ENCODE results near the gene MTO1.
A peak's percentile ranks its signal among the peaks of the same experiment; 100 is the strongest.
"Not testable (repeated sequence)": the region's sequence is repeated elsewhere in the genome, so short reads cannot be mapped to it uniquely, and the experiment has no call there.

MTO1 gene, protein sequence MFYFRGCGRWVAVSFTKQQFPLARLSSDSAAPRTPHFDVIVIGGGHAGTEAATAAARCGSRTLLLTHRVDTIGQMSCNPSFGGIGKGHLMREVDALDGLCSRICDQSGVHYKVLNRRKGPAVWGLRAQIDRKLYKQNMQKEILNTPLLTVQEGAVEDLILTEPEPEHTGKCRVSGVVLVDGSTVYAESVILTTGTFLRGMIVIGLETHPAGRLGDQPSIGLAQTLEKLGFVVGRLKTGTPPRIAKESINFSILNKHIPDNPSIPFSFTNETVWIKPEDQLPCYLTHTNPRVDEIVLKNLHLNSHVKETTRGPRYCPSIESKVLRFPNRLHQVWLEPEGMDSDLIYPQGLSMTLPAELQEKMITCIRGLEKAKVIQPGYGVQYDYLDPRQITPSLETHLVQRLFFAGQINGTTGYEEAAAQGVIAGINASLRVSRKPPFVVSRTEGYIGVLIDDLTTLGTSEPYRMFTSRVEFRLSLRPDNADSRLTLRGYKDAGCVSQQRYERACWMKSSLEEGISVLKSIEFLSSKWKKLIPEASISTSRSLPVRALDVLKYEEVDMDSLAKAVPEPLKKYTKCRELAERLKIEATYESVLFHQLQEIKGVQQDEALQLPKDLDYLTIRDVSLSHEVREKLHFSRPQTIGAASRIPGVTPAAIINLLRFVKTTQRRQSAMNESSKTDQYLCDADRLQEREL

DNA sequence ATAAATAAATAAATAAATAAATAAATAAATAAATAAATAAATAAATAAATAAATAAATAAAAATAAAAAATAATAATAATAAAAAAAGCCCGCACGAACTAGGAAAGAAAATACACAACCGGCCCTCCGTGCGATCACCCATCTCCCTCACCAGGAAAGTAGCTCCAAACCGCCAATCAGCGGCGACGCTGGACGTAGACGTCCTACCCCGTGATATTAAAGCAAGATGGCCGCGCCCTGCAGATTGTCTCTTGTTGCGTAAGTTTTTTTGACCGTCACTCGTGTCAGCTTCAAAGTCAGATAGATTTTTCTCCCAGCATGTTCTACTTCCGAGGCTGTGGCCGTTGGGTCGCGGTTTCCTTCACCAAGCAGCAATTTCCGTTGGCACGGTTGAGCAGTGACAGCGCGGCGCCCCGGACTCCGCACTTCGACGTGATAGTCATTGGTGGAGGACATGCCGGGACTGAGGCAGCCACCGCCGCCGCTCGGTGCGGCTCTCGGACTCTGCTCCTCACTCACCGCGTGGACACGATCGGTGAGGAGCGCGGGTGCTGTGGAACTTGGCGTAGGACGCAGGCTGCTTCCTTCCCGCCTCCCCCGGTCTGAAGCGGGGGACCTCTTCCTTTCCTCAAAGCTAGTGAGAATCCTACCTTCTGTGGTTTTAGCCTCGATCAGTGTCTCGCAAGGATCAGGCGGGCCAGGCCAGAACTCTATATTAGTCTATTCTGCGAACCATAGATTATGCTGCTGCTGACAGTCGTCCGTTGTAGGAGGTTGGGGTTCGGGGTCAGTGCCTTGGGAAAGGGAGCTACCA, at the start of gene MTO1:
TSS of gene MTO1 (plus strand) at position 201 of the 814 bp plus-strand sequence. CDS start at position 319, 118 bp downstream.
- peak; percentile 88 for DNase-seq (ENCODE audit: low spot score)

- no peak for DNase-seq (ENCODE audit: low spot score)
These were observed 48.4 kb upstream of the MTO1 start for GRCh38 chr6:73413102-73413501.

DNA sequence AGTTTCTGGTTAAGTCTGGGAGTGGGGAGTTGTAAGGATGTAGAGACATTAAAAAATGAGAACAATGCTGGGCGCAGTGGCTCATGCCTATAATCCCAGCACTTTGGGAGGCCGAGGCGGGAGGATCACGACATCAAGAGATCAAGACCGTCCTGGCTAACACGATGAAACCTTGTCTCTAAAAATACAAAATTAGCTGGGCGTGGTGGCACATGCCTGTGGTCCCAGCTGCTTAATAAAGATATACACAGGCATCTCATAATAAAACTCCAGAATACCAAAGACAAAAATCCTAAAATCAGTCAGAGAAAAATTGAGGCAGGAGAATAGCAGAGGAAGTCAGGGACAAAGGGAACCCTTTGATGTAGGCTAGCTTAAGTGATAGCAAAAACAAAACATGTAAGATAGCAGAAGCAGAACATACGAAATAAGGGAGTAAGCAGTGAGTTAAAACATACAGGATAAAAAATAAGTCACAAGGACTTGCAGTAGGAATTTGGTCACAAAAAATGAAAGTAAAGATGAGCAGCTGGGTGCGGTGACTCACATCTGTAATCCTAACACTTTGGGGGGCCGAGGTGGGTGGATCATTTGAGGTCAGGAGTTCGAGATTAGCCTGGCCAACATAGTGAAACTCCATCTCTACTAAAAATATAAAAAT, 43.3 kb upstream of the MTO1 start:
- no peak for DNase-seq (ENCODE audit: low spot score)

- no peak for DNase-seq (ENCODE audit: low spot score)
These were observed 40.0 kb upstream of the MTO1 start for GRCh38 chr6:73421534-73421933.

- DNase-seq (ENCODE audit: low spot score) = no peak
These were observed 26.3 kb upstream of the MTO1 start for GRCh38 chr6:73435236-73435635.

DNA sequence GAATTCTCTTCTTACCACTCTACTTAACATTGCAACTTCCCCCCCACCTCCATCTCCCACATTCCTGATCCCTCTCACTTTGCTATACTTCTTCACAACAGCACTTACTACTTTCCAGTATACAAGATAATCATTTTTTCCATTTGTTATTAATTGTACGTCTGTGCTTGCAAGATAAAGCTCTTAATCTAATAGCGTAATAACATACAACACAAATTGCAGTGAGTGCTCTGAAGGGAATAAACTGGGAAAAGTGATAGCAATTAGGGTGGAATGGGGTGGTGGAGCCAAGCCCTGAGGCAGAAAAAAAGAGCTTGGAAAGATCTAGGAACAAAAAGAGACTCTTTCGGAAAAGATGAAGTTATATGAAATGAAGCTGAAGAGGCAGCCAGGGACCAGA, 18.0 kb upstream of the MTO1 start:
- DNase-seq (ENCODE audit: low spot score) = no peak

GRCh38 chr6:73451223-73452106, 10.1 kb upstream of the MTO1 start:
- DNase-seq (ENCODE audit: low spot score) = peak; percentile 85

DNA sequence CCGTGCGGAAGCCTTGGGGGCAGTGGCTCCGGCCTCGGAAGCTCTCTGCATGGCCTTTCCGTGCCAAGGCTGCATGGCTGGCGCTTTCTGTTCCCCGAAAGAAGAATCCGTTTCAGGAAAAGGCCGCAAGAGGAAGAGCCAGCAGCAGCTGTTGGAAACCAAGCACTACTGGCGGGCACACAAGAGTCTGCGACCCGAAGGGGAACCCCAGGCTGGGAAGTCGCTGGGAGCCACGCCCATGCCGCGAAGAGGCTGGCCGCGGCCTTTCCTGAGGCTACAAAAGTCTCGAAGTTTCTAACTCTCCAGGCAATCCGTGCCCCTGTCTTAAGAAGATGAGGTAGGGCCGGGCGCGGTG, 9.5 kb upstream of the MTO1 start, which contains the start of gene CGAS:
TSS of gene CGAS (minus strand) at position 191 of the 355 bp plus-strand sequence. CDS start at position 75, 116 bp downstream.
- no peak for DNase-seq (ENCODE audit: low spot score)

GRCh38 chr6:73455865-73456629, 5.5 kb upstream of the MTO1 start:
- no peak for DNase-seq (ENCODE audit: low spot score)

GRCh38 chr6:73459474-73459873, 2.1 kb upstream of the MTO1 start:
- DNase-seq (ENCODE audit: low spot score) = not testable (repeated sequence)

DNA sequence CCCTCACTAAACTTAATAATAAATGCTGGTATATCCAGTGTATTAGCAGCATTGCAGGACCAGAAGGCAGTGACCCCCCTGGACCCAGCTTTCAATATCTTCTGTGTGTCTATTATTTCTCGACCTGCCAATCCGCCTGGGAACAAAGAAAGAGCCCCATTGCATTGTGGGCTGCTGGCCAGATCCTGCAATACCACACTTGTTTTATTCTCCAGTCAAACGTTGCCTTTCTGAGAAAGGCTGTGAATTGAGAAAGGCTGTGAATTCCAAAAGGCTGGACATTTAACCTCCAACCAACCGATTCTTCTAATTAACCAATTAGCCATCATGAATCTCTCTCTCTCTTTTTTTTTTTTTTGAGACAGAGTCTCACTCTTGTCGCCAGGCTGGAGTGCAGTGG, 1.5 kb upstream of the MTO1 start:
- DNase-seq (ENCODE audit: low spot score) = no peak

DNA sequence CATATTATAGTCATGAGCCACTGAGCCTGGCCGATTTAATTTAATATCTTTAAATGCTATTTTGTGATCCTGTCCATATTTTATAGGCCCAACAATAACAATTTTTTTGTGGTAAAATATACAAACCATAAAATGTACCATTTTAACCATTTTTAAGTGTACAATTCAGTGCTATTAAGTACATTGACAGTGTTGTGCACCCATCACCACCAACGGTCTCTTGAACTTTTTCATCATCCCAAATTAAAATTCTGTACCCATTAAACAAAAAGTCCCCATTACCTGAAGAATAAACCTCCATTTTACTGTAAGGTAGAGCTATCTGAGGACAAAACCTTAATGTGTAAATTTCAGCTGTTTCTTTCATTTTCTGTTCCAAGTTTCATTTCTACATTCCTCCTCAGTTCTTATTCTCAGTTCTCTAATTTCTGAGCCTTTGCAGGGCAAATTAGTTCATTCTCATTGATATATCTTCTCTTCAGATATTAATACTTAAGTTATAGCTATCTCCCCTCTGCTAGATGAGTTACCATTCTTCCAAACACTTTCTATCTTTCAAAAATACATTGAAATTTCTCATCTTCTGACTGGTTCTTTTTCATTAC, 10.3 kb downstream of the MTO1 start:
- DNase-seq (ENCODE audit: low spot score) = no peak

DNA sequence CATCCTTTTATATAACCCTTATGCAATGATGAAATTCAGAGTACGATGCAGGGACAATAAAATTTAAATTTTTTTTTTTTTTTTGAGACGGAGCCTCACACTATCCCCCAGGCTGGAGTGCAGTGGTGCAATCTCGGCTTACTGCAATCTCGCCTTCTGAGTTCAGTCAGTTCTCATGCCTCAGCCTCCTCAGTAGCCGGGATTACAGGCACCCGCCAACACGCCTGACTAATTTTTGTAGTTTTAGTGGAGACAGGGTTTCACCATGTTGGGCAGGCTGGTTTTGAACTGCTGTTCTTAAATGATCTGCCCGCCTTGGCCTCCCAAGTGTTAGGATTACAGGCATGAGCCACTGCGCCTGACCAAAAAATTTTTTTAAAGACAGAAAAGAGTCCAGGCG, 15.2 kb downstream of the MTO1 start:
- no peak for DNase-seq (ENCODE audit: low spot score)

GRCh38 chr6:73477407-73477806, 15.9 kb downstream of the MTO1 start:
- DNase-seq (ENCODE audit: low spot score) = no peak

DNA sequence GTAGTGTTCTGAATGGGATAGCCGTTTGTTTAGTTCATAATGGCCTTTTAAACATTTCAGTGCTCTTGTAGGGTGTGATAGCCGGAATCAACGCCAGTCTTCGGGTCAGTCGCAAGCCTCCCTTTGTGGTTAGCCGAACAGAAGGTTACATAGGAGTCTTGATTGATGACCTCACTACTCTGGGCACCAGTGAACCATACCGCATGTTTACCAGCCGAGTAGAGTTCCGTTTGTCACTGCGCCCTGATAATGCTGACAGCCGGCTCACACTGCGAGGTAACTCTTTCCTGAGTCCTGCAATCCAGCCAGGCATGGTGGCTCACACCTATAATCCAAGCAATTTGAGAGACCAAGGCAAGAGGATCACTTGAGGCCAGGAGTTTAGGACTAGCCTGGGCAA, 20.4 kb downstream of the MTO1 start:
- DNase-seq (ENCODE audit: low spot score) = no peak

- DNase-seq (ENCODE audit: low spot score) = no peak
These were observed 22.9 kb downstream of the MTO1 start for GRCh38 chr6:73484438-73484837.

- no peak for DNase-seq (ENCODE audit: low spot score)
These were observed 25.9 kb downstream of the MTO1 start for GRCh38 chr6:73487473-73487872.

DNA sequence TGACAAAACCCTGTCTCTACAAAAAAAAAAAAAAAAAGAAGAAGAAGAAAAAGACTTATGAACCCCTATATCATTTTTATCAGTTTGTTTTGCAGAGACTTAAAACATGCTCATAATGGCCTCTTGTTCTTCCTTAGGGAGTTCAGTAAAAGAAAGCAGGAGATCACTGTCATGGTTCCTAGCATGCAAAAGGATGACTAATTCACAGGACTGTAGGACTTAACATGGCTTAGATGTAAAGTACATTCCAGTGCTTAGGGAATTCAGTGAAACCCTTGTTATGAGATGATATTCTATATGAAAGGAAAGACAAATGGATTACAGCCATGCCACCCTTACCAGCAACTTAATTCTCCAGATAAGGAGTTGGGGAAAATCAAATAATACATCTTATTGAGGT, 29.8 kb downstream of the MTO1 start:
- no peak for DNase-seq (ENCODE audit: low spot score)

- DNase-seq (ENCODE audit: low spot score) = no peak
These were observed 36.4 kb downstream of the MTO1 start for GRCh38 chr6:73497915-73498314.

Measured in left forelimb (tissue), 1 donor.